ENCODE results near the gene AP4M1. TPM values are rescaled to one million over a fixed set of nuclear protein-coding genes. Genes with fewer than 3 reads are reported as not detected.

The AP4M1 gene
- total and polyA plus RNA-seq, 9 of the 15 experiments (the other 6 are each of a cell fraction or from before 2014, with no cell fraction given) = 1.3 to 30.9 (median 14.1) TPM

DNA sequence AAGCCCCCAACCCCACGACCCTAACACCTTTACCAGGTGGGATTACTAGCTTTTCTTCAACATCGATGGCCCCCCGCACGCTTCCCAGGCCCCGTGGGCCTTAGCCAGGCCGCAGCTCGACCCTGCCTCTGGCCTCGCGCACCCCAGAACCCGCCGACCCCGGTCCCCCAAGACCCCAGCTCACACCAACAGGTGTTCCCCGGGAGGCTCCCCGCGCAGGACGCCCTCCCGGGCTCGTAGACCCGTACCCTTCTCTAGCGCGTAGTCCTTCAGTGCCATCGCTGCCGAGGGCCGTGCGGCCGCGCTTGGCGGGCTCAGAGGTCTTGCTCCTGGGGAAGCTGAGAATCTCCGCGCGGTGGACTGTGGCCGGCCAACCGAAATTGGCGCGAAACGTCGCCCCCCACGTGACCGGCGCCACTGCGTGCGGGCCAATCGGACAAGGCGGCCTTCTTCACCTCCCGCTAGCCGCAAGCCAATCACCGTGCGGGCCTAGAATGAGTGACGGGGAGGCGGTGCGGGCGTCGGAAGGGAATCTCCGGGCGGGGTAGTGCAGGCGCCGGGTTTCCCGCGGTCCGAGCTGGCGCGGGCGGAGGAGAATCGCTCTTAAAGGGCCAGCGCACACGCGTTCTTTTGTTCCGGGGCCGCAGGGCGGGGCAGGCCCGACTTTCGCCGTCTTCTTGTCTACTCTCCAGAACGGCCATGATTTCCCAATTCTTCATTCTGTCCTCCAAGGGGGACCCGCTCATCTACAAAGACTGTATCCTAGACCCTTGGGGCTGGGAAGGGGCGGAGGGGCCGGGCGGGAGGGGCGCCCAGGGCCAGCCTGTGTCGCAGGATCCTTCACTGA lies at the start of gene AP4M1, which contains the start of gene MCM7 (continued):
- peak; percentile 89 for TF ChIP-seq CREM (IDR thresholded peaks at IDR 0.05; ENCODE audit: low read depth)
- no peak for TF ChIP-seq SAFB2 (IDR thresholded peaks at IDR 0.05; ENCODE audit: borderline replicate concordance, low read depth, low read length, severe bottlenecking)
- no peak for TF ChIP-seq FOXJ3 (CRISPR knock-in tag; IDR thresholded peaks at IDR 0.05)
- TF ChIP-seq CHD4 (IDR thresholded peaks at IDR 0.05; ENCODE audit: insufficient read depth, insufficient replicate concordance, low read depth, low read length, poor library complexity, severe bottlenecking) = no peak
- TF ChIP-seq, protein P1, sequence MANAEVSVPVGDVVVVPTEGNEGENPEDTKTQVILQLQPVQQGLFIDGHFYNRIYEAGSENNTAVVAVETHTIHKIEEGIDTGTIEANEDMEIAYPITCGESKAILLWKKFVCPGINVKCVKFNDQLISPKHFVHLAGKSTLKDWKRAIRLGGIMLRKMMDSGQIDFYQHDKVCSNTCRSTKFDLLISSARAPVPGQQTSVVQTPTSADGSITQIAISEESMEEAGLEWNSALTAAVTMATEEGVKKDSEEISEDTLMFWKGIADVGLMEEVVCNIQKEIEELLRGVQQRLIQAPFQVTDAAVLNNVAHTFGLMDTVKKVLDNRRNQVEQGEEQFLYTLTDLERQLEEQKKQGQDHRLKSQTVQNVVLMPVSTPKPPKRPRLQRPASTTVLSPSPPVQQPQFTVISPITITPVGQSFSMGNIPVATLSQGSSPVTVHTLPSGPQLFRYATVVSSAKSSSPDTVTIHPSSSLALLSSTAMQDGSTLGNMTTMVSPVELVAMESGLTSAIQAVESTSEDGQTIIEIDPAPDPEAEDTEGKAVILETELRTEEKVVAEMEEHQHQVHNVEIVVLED (CRISPR knock-in tag; IDR thresholded peaks at IDR 0.05) = peak; percentile 93
- TF ChIP-seq, protein P2, sequence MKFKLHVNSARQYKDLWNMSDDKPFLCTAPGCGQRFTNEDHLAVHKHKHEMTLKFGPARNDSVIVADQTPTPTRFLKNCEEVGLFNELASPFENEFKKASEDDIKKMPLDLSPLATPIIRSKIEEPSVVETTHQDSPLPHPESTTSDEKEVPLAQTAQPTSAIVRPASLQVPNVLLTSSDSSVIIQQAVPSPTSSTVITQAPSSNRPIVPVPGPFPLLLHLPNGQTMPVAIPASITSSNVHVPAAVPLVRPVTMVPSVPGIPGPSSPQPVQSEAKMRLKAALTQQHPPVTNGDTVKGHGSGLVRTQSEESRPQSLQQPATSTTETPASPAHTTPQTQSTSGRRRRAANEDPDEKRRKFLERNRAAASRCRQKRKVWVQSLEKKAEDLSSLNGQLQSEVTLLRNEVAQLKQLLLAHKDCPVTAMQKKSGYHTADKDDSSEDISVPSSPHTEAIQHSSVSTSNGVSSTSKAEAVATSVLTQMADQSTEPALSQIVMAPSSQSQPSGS (CRISPR knock-in tag; IDR thresholded peaks at IDR 0.05) = 0 out of 2 replicates have a peak, but pooled peaks have one; percentile 52
- 0 out of 2 replicates have a peak, but pooled peaks have one; percentile 62 for TF ChIP-seq ZBTB17 (CRISPR knock-in tag; IDR thresholded peaks at IDR 0.05)
- TF ChIP-seq CXXC5 (CRISPR knock-in tag; IDR thresholded peaks at IDR 0.05) = peak; percentile 96
- 0 out of 2 replicates have a peak, but pooled peaks have one; percentile 12 for TF ChIP-seq LARP7 (IDR thresholded peaks at IDR 0.05)
- peak; percentile 58; the same call in 1 of the 2 replicates for TF ChIP-seq GABPB1 (CRISPR knock-in tag; IDR thresholded peaks at IDR 0.05)
- peak; percentile 49 for TF ChIP-seq CHD1 (IDR thresholded peaks at IDR 0.05; ENCODE audit: low read length)
- TF ChIP-seq, protein P3, sequence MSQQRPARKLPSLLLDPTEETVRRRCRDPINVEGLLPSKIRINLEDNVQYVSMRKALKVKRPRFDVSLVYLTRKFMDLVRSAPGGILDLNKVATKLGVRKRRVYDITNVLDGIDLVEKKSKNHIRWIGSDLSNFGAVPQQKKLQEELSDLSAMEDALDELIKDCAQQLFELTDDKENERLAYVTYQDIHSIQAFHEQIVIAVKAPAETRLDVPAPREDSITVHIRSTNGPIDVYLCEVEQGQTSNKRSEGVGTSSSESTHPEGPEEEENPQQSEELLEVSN (IDR thresholded peaks at IDR 0.05; ENCODE audit: borderline replicate concordance in 1 of 2, extremely low read depth in 1 of 2, insufficient read depth in 1 of 2, insufficient read length in 1 of 2, low read depth in 1 of 2, low read length in 1 of 2, poor library complexity in 1 of 2, severe bottlenecking in 1 of 2) = peak; percentile 98 to 99
- TF ChIP-seq, protein P4, sequence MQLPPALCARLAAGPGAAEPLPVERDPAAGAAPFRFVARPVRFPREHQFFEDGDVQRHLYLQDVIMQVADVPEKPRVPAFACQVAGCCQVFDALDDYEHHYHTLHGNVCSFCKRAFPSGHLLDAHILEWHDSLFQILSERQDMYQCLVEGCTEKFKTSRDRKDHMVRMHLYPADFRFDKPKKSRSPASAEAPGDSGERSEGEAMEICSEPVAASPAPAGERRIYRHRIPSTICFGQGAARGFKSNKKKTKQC (CRISPR knock-in tag; IDR thresholded peaks at IDR 0.05) = peak; percentile 97
- no peak for TF ChIP-seq ILF3 (IDR thresholded peaks at IDR 0.05; ENCODE audit: borderline replicate concordance)
- TF ChIP-seq, protein P5, sequence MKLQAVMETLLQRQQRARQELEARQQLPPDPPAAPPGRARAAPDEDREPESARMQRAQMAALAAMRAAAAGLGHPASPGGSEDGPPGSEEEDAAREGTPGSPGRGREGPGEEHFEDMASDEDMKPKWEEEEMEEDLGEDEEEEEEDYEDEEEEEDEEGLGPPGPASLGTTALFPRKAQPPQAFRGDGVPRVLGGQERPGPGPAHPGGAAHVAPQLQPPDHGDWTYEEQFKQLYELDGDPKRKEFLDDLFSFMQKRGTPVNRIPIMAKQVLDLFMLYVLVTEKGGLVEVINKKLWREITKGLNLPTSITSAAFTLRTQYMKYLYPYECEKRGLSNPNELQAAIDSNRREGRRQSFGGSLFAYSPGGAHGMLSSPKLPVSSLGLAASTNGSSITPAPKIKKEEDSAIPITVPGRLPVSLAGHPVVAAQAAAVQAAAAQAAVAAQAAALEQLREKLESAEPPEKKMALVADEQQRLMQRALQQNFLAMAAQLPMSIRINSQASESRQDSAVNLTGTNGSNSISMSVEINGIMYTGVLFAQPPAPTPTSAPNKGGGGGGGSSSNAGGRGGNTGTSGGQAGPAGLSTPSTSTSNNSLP (IDR thresholded peaks at IDR 0.05; ENCODE audit: borderline replicate concordance, low read depth, low read length) = 0 out of 2 replicates have a peak, but pooled peaks have one; percentile 19

Data from K562 (cell line).